ENCODE data around the gene IL4I1. TPM values are rescaled to one million over a fixed set of nuclear protein-coding genes. Genes with fewer than 3 reads are reported as not detected.

IL4I1 gene
- total and polyA plus RNA-seq, 4 donors = 0.30 to 1.3 (median 0.61) TPM

GRCh38 chr19:49866933-49867782 is 29.5 kb downstream of the IL4I1 start, which contains the start of gene PNKP:
Gene PNKP, minus strand, starts transcription at chr19:49867576. Its CDS starts 372 bp downstream, at chr19:49867204.
- Histone ChIP-seq H3K27me3 (ENCODE audit: control insufficient read depth, insufficient read depth, low read length) (no peaks in the 10 kb centered on the region), H3K4me1 (ENCODE audit: control insufficient read depth, insufficient read depth, low read length) (peaks cover 66% of the 10 kb centered on the region), H3K36me3 (ENCODE audit: control insufficient read depth, insufficient read depth, low read length) (peaks cover 53% of the 10 kb centered on the region), H3K27ac (ENCODE audit: low read depth, low read length) (peak within 1 kb of the TSS; percentile 100), H3K4me3 (ENCODE audit: low read depth, low read length) (peak within 1 kb of the TSS; percentile 96), H3K9me3 (ENCODE audit: control insufficient read depth, insufficient read depth, low read length) (no peaks in the 10 kb centered on the region)
- under 1% methylated on average over 65 of the region's 65 CpGs for WGBS (ENCODE audit: insufficient coverage)
- peak; percentile 83 to 98 (median 91) for DNase-seq (ENCODE audit: low read depth in 4 of 6, low spot score in 6 of 6)

GRCh38 chr19:49864890-49865289 is 31.8 kb downstream of the IL4I1 start:
- peak overlapping the region; percentile 3 for H3K4me3 ChIP-seq (ENCODE audit: low read depth, low read length)
- peaks cover 64% of the 10 kb centered on the region for H3K4me1 ChIP-seq (ENCODE audit: control insufficient read depth, insufficient read depth, low read length)
- WGBS (ENCODE audit: insufficient coverage) = 89% methylated on average over 11 of the region's 13 CpGs
- H3K9me3 ChIP-seq (ENCODE audit: control insufficient read depth, insufficient read depth, low read length) = no peaks in the 10 kb centered on the region
- H3K27me3 ChIP-seq (ENCODE audit: control insufficient read depth, insufficient read depth, low read length) = no peaks in the 10 kb centered on the region
- peaks cover 58% of the 10 kb centered on the region for H3K36me3 ChIP-seq (ENCODE audit: control insufficient read depth, insufficient read depth, low read length)
- no peak overlapping the region for H3K27ac ChIP-seq (ENCODE audit: low read depth, low read length)
- DNase-seq (ENCODE audit: low read depth in 4 of 6, low spot score in 6 of 6) = no peak

- DNase-seq (ENCODE audit: low read depth in 4 of 6, low spot score in 6 of 6) = no peak
- H3K27ac ChIP-seq (ENCODE audit: low read depth, low read length) = no peak overlapping the region
- H3K4me3 ChIP-seq (ENCODE audit: low read depth, low read length) = no peak overlapping the region
- H3K27me3 ChIP-seq (ENCODE audit: control insufficient read depth, insufficient read depth, low read length) = no peaks in the 10 kb centered on the region
- H3K4me1 ChIP-seq (ENCODE audit: control insufficient read depth, insufficient read depth, low read length) = peaks cover 56% of the 10 kb centered on the region
- 94% methylated on average over 17 of the region's 17 CpGs for WGBS (ENCODE audit: insufficient coverage)
- H3K9me3 ChIP-seq (ENCODE audit: control insufficient read depth, insufficient read depth, low read length) = no peaks in the 10 kb centered on the region
- H3K36me3 ChIP-seq (ENCODE audit: control insufficient read depth, insufficient read depth, low read length) = peaks cover 67% of the 10 kb centered on the region
These were observed 32.8 kb downstream of the IL4I1 start for GRCh38 chr19:49863935-49864320.

- no peak overlapping the region for H3K27ac ChIP-seq (ENCODE audit: low read depth, low read length)
- DNase-seq (ENCODE audit: low read depth in 4 of 6, low spot score in 6 of 6) = no peak
- no peaks in the 10 kb centered on the region for H3K9me3 ChIP-seq (ENCODE audit: control insufficient read depth, insufficient read depth, low read length)
- H3K4me3 ChIP-seq (ENCODE audit: low read depth, low read length) = no peak overlapping the region
- H3K4me1 ChIP-seq (ENCODE audit: control insufficient read depth, insufficient read depth, low read length) = peaks cover 52% of the 10 kb centered on the region
- WGBS (ENCODE audit: insufficient coverage) = 92% methylated on average over 17 of the region's 24 CpGs
- no peaks in the 10 kb centered on the region for H3K27me3 ChIP-seq (ENCODE audit: control insufficient read depth, insufficient read depth, low read length)
- H3K36me3 ChIP-seq (ENCODE audit: control insufficient read depth, insufficient read depth, low read length) = peaks cover 73% of the 10 kb centered on the region
These were observed 33.3 kb downstream of the IL4I1 start for GRCh38 chr19:49863254-49863934.

GRCh38 chr19:49862391-49863253 is 34.1 kb downstream of the IL4I1 start:
- H3K4me1 ChIP-seq (ENCODE audit: control insufficient read depth, insufficient read depth, low read length) = peaks cover 52% of the 10 kb centered on the region
- DNase-seq (ENCODE audit: low read depth in 4 of 6, low spot score in 6 of 6) = peak in 1 of 6 donors; percentile 10
- H3K27me3 ChIP-seq (ENCODE audit: control insufficient read depth, insufficient read depth, low read length) = no peaks in the 10 kb centered on the region
- H3K4me3 ChIP-seq (ENCODE audit: low read depth, low read length) = no peak overlapping the region
- no peak overlapping the region for H3K27ac ChIP-seq (ENCODE audit: low read depth, low read length)
- H3K36me3 ChIP-seq (ENCODE audit: control insufficient read depth, insufficient read depth, low read length) = peaks cover 80% of the 10 kb centered on the region
- WGBS (ENCODE audit: insufficient coverage) = 67% methylated on average over 46 of the region's 49 CpGs
- H3K9me3 ChIP-seq (ENCODE audit: control insufficient read depth, insufficient read depth, low read length) = no peaks in the 10 kb centered on the region

GRCh38 chr19:49861541-49862378 is 34.9 kb downstream of the IL4I1 start:
- H3K4me1 ChIP-seq (ENCODE audit: control insufficient read depth, insufficient read depth, low read length) = peaks cover 47% of the 10 kb centered on the region
- H3K9me3 ChIP-seq (ENCODE audit: control insufficient read depth, insufficient read depth, low read length) = no peaks in the 10 kb centered on the region
- H3K27ac ChIP-seq (ENCODE audit: low read depth, low read length) = no peak overlapping the region

GRCh38 chr19:49861107-49861506 is 35.6 kb downstream of the IL4I1 start:
- Histone ChIP-seq H3K4me3 (ENCODE audit: low read depth, low read length) (no peak overlapping the region), H3K27ac (ENCODE audit: low read depth, low read length) (no peak overlapping the region), H3K27me3 (ENCODE audit: control insufficient read depth, insufficient read depth, low read length) (no peaks in the 10 kb centered on the region), H3K9me3 (ENCODE audit: control insufficient read depth, insufficient read depth, low read length) (no peaks in the 10 kb centered on the region), H3K4me1 (ENCODE audit: control insufficient read depth, insufficient read depth, low read length) (peaks cover 41% of the 10 kb centered on the region), H3K36me3 (ENCODE audit: control insufficient read depth, insufficient read depth, low read length) (peaks cover 94% of the 10 kb centered on the region)
- DNase-seq (ENCODE audit: low read depth in 4 of 6, low spot score in 6 of 6) = peak in 1 of 6 donors; percentile 60
- 17% methylated on average over 10 of the region's 13 CpGs for WGBS (ENCODE audit: insufficient coverage)

More at GRCh38 chr19:49861541-49862378, 34.9 kb downstream of the IL4I1 start:
- WGBS (ENCODE audit: insufficient coverage) = 80% methylated on average over 44 of the region's 60 CpGs
- Histone ChIP-seq H3K4me3 (ENCODE audit: low read depth, low read length) (no peak overlapping the region), H3K36me3 (ENCODE audit: control insufficient read depth, insufficient read depth, low read length) (peaks cover 89% of the 10 kb centered on the region), H3K27me3 (ENCODE audit: control insufficient read depth, insufficient read depth, low read length) (no peaks in the 10 kb centered on the region)
- peak in 1 of 6 donors; percentile 29 for DNase-seq (ENCODE audit: low read depth in 4 of 6, low spot score in 6 of 6)

- Histone ChIP-seq H3K27ac (ENCODE audit: low read depth, low read length) (no peak overlapping the region), H3K4me3 (ENCODE audit: low read depth, low read length) (no peak overlapping the region), H3K4me1 (ENCODE audit: control insufficient read depth, insufficient read depth, low read length) (peaks cover 35% of the 10 kb centered on the region), H3K36me3 (ENCODE audit: control insufficient read depth, insufficient read depth, low read length) (peaks cover 97% of the 10 kb centered on the region), H3K9me3 (ENCODE audit: control insufficient read depth, insufficient read depth, low read length) (no peaks in the 10 kb centered on the region), H3K27me3 (ENCODE audit: control insufficient read depth, insufficient read depth, low read length) (no peaks in the 10 kb centered on the region)
- 51% methylated on average over 17 of the region's 17 CpGs for WGBS (ENCODE audit: insufficient coverage)
- no peak for DNase-seq (ENCODE audit: low read depth in 4 of 6, low spot score in 6 of 6)
These were observed 36.2 kb downstream of the IL4I1 start for GRCh38 chr19:49860336-49861102.
